H4 (cell line): ENCODE data around the gene ARV1. TPM values are rescaled to one million over a fixed set of nuclear protein-coding genes. Genes with fewer than 3 reads are reported as not detected.
"Not testable (repeated sequence)": the region's sequence is repeated elsewhere in the genome, so short reads cannot be mapped to it uniquely, and the experiment has no call there.

Experiments
- DNase-seq: peaks from one replicate; pipeline ENCODE4 v3.0.0-alpha.2; 2015; ENCODE audit warnings: low spot score
- total RNA-seq: library from RNA; depleted of rRNA; stranded (reverse); fragments of >200 nt; shearing (Covaris generic); gene quantifications from 2 replicates; pipeline ENCODE4 v1.2.3, GENCODE V29; 2014

Gene ARV1
- total RNA-seq, 1 experiment from 2014 or later: 35.8 TPM

DNA sequence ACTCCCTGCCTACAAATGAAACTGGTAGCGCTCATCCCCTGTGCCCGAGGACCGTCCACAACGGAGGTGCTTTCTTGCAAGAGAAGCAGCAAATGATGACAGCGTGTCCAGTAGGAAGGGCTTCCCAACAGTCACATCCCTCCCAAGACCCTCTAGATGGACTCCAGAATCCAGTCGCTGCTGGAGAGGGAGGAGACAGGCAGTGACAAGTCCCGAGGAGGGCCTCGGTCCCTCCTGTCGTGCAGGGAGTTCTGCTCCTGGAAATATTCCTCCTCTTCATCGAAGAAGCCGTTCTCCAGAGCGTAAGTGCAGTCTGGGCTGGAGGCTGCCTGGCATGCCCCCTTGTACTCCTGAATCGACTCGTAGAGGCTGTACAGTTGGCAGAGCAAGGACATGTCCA lies 40.8 kb downstream of the ARV1 start:
- DNase-seq: no peak

- DNase-seq: peak; percentile 35
Observed at GRCh38 chr1:231020139-231020601, 41.3 kb downstream of the ARV1 start.

- no peak for DNase-seq
Observed at GRCh38 chr1:231020816-231021215, 41.9 kb downstream of the ARV1 start.

GRCh38 chr1:231021540-231022031 lies 42.7 kb downstream of the ARV1 start:
- no peak for DNase-seq

GRCh38 chr1:231022543-231022942 lies 43.6 kb downstream of the ARV1 start:
- DNase-seq: not testable (repeated sequence)

GRCh38 chr1:231023150-231023549 lies 44.3 kb downstream of the ARV1 start:
- DNase-seq: no peak

DNA sequence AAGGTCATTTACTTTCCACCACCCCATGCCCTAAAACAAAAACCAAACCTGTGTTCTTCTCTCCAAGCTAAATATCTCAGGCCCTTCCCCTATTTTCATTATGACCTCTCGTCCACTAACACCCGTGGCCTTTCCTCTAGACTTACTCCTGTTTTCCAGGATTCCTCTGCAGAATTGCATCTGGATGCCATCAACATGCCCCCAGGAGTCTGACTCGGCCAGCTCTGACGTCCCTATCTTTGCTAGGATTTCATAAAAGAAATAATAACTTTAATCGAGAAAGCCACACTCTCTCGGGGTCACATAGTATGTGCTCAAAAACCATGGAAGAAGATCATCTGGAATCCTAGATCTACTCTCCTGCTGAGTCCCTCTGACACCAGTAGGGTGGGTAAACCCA lies 47.7 kb downstream of the ARV1 start:
- DNase-seq: no peak

GRCh38 chr1:231027136-231027925 lies 48.4 kb downstream of the ARV1 start:
- DNase-seq: no peak

DNA sequence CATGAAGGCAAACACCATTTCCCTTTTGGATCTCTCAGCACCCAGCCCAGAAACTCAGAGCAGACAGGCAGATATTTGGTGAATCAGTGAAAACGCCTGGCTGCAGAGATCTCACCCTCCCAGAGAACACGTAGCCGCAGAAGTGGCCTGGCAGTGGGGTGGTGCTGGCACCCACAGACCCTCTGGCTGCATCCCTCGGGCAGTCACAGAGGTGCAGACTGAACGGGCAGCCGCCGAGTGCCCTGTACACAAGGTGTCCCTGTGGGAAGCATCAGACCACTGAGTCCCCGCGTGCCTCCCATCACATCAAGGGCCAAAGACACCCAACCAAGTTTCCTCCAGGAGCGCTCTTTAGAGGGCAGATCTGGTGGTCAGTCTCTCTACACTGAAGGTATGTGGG lies 49.1 kb downstream of the ARV1 start:
- DNase-seq: no peak

GRCh38 chr1:231028682-231029081 lies 49.8 kb downstream of the ARV1 start:
- no peak for DNase-seq

DNA sequence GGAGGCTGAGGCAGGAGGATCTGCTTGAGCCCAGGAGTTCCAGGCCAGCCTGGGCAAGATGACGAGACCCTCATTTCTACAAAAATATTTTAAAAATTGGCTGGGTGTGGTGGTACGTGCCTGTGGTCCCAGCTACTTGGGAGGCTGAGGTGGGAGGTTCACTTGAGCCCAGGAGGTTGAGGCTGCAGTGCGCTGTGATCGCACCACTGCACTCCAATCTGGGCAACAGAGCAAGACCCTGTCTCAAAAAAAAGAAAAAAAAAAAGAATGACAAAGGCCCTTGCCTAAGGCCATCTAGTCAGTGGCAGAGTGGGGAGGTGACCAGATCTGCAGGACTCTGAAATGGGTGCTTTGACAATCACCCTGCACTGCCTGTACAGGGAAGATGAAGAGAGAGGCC lies 50.4 kb downstream of the ARV1 start:
- not testable (repeated sequence) for DNase-seq

GRCh38 chr1:231029841-231030240 lies 50.9 kb downstream of the ARV1 start:
- DNase-seq: no peak

- DNase-seq: no peak
Observed at GRCh38 chr1:231032963-231033362, 54.1 kb downstream of the ARV1 start.

DNA sequence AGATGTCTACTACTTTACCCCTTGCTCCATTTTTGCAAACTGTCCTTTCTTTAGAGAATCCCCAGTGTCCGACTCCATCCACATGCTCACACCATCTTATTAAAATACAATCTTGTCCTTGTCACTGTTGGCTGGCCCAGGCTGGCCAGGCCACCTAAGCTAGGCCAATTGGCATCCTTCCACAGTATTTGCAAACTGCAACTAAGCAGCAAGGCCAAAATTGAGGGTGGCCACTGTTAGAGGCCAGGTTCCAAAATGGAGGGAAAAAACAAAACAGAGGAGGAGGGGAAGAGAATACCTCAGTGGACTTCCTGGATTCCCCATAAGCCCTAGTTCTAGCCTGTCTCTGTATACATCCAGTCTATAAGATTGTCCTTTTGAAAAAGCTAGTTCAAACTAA lies 56.9 kb downstream of the ARV1 start:
- DNase-seq: no peak

DNA sequence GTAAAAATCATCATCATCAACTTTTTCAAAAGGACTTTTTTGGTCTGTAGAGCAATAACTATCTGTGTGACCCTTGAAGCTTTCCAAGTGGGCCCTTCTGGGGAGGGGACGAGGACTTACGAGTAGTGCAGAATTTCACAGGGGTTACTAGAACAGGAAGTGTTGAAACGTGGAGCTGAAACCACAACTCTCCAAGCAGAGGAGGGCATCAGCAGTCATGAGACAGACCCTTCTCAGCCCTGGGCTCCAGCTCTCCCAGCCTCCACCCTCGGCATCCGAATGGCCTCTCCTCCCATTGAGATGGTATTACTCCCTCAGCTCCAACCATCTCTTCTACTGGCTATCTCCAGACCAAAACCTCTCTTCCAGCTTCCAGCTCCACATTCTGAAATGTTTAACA lies 57.5 kb downstream of the ARV1 start:
- DNase-seq: no peak

DNA sequence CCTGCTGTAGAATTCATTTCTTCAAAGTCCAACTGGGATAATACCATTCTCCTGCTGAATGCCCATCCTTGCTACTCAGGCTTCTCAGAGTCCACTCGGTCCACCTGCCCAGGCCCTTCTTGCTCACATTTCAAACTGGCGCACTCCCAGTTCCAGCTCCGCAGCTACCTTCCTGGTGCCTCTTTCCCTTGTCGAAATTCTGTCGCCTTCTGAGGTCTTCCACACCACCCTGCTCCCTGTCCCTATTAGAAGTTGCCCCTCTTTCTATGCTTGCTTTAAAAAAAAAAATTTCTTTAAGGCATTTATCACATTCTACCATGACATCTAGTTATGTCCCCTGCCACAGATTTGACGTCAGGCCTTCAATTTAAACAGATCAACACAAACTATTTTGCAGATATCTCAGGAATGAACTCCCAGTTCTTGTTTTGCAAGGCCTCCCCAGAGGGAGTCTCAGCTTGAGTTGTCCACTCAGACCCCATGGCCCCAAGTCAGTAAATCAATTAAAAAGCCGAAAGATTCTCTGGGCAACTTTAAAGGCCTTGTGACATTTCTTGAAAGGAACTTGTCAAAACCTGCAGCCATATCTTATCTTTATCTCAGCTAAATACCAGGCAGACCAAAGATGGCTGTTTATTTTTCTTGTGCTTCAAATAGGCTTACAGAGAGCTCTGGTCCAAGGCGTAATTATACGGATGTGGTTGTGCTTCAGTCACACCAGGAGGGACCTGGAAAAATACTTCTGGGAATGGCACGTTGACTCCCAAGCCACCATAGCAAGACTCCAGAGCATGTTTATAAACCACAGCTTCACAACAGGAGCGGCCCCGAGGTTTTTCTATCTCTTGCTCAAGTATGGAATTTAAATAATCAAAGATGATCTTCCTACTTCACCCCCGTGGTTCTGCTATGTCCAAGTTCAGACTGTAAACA lies 59.0 kb downstream of the ARV1 start:
- peak; percentile 88 for DNase-seq

DNA sequence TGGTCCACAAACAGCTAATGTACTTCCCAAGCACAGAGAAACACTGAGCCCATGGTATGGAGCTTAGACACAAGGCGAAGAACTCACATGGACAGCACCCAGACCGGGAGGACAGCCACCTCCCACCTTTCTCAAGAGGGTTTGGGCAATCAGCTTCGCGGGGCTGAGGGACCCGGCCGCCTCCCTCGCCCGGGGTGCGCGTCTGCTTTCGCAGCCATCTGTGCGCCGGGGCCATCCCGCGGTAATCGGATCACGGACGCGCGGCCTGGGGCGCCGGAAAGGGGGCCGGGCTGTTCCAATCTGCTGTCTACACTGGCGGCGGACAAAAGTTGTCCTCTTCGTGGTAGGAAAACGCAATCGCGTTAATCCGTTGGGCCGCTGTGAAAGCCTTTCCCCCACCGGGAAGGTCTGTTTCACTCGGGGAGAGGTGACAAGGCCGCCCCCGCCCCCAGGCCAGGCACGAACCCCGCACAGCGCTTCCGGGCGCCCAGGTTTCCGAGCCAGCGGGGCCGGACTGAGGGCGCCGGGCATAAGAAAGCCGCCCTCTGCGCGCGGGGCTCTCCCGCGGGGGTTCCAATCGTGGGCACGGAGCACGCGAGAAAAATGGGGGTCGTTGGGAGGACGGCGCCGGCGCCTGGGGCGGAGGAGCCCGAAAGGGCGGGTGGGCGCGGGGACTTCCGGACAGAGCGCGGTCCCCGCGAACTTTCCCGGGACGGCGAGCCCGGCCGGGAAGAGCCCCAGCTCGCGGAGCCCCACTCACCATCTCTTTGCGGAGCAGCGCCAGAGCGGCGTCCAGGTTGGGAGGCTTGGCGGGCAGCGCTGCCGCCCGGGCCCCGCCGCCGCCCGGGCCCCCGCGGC lies 60.5 kb downstream of the ARV1 start:
- DNase-seq: peak; percentile 23

- no peak for DNase-seq
Observed at GRCh38 chr1:231040019-231040799, 61.3 kb downstream of the ARV1 start, which contains the start of gene FAM89A. Gene FAM89A (minus strand): TSS chr1:231040254. CDS start chr1:231040211, 43 bp downstream.

- DNase-seq: no peak
Observed at GRCh38 chr1:231040800-231041718, 62.2 kb downstream of the ARV1 start.
